Stimulated activated CD4-positive, alpha-beta T cell treated with anti-CD3 and anti-CD28 coated beads, Interleukin-1b, Interleukin-23, amount 100 ng/mL, for 48 hours (primary cell): ENCODE results near the gene TSFM.

Experiments
- DNase-seq: peaks from one replicate; pipeline ENCODE4 v3.0.0-alpha.2; 2020

The TSFM gene

DNA sequence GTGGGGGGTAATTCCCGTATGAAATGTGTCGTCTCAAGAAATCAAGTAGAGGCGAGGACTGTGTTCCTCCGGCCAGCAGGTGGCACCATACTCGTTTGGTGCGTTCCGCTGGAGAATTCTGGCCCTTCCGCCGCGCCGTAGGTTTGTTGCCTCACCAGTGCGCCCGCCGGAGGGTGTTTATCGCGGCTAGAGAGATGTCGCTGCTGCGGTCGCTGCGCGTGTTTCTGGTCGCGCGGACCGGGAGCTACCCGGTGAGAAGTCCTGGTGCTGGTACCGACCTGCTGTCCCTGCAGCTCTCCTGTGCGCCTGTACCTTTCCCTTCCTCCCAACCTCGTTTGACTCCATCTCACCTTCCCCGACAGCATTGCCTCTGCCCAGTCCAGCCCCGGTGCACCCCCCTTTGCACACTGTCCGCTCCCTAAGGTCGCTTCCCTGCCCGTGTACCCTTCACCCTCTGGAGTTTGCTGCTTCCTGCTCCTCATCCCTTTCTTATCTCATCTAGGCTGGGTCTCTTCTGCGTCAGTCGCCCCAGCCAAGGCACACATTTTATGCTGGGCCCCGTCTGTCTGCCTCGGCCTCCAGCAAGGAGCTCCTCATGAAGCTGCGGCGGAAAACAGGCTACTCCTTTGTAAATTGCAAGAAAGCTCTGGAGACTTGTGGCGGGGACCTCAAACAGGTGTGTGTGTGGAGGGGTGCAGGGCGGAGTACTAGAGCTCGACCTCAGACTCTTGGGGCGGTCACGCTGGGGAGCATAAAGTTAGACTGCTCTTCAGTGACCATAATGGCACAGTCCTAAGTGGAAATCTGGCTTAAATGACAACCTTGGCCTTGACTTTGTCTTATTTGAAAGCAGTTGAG is at the start of gene TSFM:
TSS of gene TSFM (plus strand) at position 180 of the 858 bp plus-strand sequence. CDS start at position 195, 15 bp downstream.
- DNase-seq, result peak; percentile 96

GRCh38 chr12:57733928-57734327 is 48.7 kb upstream of the TSFM start:
- DNase-seq, result no peak

- DNase-seq, result no peak
These were observed 48.0 kb upstream of the TSFM start for GRCh38 chr12:57734591-57734990.

- no peak for DNase-seq
These were observed 47.3 kb upstream of the TSFM start for GRCh38 chr12:57735198-57735855.

DNA sequence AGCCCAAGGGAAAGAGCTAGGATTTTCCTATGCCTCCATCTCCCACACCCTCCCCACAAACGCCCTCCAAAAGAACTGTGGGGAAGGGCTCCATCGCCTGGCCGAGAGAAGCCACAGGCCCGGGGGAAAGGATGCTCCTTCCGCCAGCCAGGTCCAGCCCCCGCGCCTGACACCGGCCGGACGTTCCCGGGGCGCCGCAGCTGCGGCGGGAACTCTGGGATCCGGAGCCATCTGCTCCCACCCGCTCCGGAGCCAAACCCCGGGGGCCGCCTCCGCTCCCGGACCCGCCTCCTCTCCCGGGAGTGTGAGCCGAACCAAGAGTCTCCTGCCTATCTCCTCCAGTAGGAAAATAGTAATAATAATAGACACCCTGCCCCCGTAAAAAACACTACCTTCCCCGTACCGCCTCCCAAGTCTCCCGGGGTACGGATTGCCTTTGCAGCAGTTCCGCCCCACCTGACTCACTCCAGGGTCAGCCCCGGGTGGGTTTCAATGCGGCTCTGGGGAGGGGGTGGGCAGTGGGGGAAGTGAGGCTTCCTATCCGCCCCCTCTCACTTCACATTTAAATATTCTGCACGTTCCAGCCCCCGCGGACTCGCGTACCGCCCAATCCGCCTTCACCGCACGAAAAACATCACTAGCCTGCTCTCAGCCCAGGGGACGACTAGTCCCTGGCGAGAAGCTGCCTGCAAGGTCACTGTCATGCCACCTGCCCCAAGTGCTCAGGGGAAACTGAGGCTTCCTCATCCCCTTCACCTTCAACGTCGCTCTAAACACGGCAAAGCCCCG is 46.4 kb upstream of the TSFM start:
- DNase-seq, result no peak

DNA sequence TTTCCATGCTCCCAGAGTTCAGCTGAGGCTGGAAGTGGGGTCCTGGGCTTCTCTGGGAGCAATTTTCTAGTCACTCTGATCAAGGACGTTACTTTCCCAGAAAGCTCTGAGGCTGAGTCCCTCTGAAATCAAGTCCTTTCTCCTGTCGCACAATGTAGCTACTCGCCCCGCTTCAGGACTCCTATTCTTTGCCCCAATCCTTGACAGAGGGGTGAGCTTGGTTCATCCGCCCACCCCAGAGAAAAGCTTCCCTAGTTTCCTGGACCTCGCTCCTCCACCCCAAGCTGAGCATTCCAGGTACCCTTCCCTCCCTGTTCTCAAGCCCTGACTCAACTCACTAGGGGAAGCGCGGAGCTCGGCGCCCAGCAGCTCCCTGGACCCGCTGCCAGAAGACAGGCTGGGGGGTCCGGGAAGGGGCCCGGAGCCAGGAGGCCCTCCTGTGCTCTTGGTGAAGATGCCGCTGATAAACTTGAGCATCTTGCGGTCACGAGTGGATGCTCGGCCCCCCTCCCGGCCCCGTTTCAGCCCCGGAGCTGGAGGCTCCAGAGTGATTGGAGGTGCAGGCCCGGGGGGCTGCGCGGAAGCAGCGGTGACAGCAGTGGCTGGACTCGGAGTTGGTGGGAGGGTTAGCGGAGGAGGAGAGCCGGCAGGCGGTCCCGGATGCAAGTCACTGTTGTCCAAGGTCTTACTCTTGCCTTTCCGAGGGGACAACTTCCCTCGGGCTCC is 45.7 kb upstream of the TSFM start:
- no peak for DNase-seq

GRCh38 chr12:57737467-57738460 is 44.8 kb upstream of the TSFM start:
- DNase-seq, result no peak

GRCh38 chr12:57738661-57739237 is 43.8 kb upstream of the TSFM start, which contains the start of gene AGAP2:
AGAP2 (minus strand) TSS chr12:57738742; CDS start chr12:57738246, 496 bp downstream.
- DNase-seq, result no peak

GRCh38 chr12:57739387-57739786 is 43.2 kb upstream of the TSFM start:
- no peak for DNase-seq

DNA sequence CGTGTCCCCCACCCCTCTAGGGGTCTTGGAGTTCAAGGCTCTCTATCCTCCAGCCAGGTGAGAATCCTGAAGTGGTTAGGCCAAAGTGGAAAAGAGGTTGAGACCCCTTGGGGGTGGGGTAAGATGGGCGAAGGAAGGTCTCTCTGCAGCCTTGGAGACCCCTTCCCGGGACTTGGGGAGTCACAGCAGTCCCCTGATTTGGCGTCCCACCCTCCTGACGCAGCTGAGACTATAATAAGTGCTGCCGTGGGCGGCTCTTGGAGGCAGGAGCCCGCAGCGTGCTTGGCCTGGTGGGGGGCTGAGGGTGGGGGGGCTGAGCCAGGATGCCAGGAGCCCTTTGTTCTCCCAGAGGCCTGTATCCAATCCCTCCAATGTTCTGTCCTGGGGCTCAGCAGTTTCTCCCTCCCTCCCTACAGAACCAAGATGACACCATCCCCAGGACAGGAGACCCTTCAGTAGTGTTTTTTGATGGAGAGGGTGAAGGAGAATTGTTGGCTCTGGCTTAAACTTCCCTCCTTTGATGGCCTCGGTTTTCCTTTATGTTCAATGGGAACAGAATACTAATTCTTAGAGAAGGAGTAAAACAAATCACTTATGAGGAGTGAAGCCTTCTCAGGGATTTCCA is 42.6 kb upstream of the TSFM start:
- DNase-seq, result no peak

- DNase-seq, result peak; percentile 72
These were observed 41.8 kb upstream of the TSFM start for GRCh38 chr12:57740656-57741412.

- no peak for DNase-seq
These were observed 41.2 kb upstream of the TSFM start for GRCh38 chr12:57741413-57741789.

DNA sequence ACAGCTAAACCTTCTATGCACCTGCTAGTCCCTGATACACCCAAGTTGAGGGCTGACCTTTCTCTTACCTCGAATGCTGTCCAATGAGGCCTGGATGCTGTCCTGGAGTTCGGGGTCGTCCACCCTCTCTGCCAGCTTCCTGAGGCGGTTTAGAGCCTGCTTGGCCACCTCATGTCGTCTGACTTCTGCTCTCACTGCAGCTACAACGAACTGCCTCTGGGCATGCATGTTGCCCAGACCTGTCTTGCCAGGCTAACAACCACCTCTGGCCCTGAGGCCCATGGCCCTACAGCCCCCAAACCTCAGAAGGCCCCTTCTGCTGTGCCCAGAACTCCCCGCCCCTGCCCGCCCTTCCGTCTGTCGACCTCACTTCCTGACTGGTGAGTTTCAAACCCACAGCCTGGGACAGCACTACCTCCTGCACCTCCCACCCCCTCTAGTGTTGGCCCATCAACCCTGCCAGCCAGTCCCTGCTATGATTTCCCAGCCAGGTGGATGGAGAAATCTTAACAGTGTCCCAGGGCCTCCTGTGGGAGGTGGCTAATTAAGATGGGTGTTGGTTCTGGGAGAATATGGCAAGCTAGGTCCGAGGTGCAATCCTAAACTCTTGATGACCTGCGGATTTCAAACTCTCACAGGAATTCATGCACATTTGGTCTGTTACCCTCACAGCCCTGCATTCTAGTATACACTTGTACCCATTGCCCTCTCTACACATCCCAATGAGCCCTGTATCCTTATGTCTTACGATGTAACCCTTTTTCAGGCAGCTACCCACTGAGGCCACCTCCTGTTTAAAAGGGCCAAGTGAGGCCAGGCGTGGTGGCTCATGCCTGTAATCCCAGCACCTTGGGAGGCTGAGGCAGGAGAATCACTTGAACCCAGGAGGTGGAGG is 40.5 kb upstream of the TSFM start:
- DNase-seq, result peak; percentile 81

DNA sequence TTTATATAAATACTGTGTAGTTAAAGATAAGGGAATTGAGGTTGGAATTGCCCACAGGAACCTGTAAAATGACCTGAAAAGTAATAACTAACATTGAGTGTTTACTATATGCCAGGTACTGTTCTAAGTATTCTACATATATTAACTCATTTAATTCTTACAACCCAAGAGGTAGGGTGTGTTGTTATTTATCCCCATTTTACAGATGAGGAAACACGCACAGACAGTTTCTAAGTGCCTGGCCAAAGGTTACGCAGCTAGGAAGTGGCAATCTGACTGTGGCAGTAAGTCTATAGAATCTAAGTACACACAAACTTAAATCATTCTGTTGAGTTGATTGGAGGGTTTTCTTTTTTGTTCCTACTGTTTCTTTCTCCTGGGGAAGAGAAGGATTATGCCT is 38.8 kb upstream of the TSFM start:
- DNase-seq, result no peak

GRCh38 chr12:57744194-57744776 is 38.3 kb upstream of the TSFM start:
- DNase-seq, result peak; percentile 84

DNA sequence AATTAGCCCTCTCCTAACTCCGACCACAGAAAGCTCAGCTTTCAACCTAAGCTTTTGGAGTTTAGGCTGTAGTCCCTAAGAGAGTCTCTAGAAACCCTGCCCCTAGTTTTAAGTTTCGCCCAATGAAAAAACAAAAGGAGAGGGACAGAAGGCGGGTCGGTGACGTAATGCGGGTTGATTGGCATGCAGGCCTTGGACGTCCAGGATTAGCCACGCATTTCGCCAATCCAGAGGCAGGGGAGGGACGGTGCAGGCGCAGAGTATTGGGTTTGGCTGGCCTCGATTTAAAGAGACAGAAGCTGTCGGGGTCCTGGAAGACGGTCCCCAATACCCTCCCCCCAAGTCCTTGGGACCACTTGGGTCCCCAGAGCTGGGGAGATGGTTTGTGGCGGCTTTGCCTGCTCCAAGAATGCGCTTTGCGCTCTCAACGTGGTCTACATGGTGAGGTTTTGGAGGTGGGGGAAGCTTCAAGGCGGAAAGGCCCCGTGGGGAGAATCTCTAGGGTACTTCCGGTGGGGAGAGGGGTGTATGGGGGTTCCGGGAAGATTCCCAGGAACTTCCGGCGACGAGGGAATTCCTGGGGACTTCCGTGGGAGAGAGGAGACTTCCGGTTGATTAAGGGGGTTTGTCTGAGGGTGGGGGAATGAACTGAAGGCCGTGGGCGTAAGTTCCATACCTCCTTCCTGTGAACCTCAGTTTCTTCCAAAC is 37.7 kb upstream of the TSFM start, which contains the start of gene TSPAN31:
TSS of gene TSPAN31 (plus strand) at position 263 of the 708 bp plus-strand sequence. CDS start at position 379, 116 bp downstream.
- peak; percentile 96 for DNase-seq

DNA sequence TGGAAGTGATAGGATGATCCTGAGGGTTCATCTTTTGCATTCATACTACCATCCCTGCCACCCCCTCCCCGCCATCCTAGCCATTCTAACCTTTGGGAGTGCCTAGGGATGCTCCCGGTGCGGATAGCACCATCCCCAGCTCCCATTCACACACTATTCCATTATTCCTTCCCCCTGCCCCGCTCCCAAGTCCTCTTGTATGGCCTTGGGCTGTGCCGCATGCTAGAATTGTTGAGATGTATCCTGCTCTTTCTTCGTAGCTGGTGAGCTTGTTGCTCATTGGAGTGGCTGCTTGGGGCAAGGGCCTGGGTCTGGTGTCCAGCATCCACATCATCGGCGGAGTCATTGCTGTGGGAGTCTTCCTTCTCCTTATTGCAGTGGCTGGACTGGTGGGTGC is 37.1 kb upstream of the TSFM start:
- DNase-seq, result no peak
